HG03558 (cell line): ENCODE results near the gene NMNAT2.

ENCODE experiments used
- ATAC-seq: cut with Tn5 transposase; IDR thresholded peaks from one replicate; pipeline ENCODE4 v1.9.1; 2021; ENCODE audit warnings: moderate number of reproducible peaks; ENCODE audit not compliant: unreplicated experiment; ENCODE audit errors: extremely low read depth

Gene NMNAT2

DNA sequence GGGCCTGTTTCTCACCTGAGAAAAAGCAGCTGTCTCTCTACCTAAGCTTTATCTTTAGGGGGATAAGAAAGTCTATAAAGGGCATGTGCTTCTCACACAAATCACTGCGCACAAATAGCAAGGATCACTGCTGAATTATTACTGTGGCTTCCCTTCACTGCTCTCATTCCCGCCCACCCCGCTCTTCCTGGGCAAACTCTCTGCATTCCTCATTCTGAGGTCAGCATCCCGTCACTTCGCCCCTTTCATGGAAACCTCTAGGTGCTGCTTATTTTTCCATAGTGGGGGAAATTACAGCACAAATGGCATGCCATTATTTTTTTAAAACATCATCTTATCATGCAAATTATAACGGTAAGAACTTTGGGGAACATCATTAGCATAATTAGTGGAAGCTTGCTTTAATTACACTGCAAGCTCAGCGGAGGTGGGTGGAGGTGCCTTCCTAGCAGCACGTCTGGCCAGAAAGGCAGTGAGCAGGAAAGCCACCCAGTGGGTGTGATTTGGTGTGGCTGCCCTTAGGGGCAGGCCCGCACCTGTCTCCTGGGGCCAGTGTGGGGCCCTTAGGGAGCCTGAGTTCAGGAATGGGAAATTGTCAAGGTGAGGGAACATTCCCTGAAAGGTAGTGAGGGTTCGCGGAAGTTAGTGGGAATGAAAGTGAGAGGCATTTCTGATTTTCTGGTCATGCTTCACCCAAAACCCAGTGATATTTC, 126.2 kb downstream of the NMNAT2 start:
- ATAC-seq = no peak

DNA sequence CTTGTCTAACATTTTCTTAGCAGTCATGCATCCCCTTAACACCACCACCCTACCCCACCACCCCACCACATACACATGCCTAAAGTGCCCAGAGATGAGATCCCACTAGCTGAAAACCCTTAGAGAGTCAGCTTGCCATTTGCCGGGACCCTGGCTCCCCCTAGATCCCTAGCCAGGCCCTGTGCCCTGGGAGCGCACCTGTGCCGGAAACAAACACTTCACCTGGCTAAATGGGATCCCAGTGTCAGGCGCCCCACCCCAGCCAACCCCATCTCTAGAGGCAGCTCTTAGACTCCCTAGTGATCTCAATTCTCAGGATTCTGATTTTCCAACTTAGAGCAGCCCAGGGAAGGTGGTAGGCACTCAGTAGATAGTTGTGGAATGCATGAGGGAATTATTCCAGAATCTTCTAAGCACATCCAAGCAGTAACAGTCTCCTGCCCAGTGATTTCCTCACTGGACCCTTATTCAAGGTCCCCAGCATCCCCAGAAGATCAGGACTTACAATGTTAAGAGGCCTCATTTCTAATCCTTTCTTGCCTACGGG, 126.9 kb downstream of the NMNAT2 start:
- ATAC-seq = no peak

DNA sequence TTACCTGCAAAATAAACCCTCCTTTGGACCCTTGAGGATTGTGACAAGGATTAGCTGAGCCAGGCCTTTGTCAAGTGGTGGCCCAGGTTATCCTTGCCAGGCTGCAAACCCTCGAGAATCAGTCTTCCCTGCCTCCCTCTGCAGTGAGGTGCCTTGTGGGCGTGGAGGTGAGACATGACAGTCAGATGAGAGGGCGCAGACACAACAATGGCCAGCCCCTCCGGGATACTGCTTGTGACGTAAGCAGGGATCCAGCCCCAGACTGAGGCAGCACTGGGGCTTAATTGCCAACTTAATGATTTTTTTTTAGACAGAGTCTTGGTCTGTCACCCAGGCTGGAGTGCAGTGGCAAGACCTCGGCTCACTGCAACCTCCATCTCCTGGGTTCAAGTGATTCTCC, 127.6 kb downstream of the NMNAT2 start:
- no peak for ATAC-seq

DNA sequence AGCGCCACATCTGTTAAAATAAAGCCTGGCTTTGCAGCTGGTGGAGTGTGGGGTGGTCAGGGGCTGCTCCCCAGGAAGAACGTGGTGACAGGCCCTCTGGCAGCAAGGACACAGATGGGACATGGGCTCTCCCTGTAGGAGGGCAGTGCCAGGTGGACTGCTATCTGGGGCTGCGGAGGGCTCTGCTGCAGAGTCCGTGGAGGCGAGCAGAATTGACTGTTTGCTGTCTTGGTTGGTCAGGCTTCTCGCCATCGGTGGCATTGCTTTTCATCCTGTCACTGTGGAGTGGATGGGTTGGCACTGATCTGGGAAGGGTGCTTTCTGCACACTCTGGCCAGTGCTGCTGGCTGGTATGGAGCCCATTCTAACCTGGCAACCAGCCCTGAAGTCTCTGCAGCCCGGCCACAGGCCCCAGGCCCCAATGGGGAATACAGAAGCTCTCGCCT, 129.1 kb downstream of the NMNAT2 start:
- no peak for ATAC-seq

DNA sequence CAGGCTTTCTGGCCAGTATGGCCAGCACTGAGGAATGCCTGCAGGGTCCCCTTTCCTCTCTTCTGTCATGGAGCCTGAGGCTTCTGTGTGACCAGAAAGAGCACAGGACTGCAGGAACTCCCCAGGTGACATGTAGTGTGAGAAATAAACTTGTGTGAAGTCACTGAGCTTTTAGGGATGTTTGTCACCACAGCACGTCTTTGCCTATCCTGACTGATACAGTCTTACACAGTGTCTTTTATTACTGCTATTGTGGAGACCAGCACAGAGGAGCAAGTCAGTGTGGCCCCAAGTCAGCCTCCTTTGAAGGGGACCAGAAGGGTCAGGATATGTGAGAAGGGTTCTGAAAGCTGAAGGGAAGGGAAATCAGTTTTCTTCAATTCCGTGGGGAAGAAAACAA, 129.6 kb downstream of the NMNAT2 start:
- ATAC-seq = no peak

DNA sequence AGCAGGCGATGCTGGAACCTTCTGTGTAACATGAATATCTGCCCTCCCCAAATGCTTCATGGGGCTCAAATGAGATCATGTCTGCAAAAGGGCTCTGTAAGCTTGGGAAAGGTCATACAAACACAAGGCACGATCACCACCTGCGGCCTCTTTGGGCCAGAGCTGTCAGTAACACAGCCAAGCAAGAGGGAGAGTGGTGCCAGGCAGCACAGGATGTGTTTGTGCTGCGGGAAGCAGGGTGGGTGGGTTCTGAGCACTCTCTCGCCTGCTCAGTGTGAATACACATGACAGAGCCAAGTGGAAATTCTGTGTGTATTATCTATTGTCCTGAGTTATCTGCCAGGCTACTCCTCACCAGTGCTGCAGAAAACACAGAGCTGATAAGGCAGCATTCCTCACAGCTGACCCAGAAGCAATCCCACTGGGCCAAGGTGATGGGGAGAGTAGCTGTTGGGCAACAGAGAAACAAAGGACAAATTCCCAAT, 130.9 kb downstream of the NMNAT2 start:
- ATAC-seq = no peak

DNA sequence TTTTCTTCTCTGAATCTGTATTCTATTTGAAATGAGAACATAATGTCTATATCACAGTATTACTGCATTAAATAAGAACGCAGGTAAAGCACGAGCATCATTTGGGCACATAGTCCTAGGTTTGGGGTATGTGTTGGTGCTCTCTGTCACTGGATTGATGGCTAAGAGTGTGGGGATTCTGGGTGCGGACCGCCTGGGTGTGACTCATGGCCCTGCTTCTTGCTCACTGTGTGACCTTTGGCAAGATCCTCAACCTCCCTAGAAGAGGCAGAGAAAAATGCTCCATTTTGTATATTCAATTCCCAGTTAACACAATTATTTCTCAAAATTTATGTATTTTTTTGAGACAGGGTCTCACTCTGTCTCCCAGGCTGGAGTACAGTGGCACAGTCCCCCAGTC, 132.4 kb downstream of the NMNAT2 start:
- no peak for ATAC-seq

DNA sequence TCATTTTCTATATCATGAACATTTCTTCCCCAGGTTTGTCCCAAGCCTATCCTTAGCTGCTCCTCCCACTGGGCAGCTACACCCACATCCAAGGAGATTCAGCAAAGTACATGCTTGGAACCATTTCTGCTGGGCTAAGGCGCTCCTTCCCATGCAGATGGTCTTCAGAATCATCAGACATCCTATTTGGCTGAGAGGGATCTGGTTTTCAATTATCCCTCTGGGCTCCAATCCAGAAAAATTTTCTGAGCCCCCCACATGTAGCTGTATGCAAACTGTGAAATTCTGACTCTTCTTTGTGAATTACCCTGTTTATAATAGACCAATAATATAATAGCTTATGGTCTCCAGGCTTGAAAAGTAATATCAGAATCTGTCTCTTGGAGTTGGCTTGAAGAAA, 132.9 kb downstream of the NMNAT2 start:
- no peak for ATAC-seq

DNA sequence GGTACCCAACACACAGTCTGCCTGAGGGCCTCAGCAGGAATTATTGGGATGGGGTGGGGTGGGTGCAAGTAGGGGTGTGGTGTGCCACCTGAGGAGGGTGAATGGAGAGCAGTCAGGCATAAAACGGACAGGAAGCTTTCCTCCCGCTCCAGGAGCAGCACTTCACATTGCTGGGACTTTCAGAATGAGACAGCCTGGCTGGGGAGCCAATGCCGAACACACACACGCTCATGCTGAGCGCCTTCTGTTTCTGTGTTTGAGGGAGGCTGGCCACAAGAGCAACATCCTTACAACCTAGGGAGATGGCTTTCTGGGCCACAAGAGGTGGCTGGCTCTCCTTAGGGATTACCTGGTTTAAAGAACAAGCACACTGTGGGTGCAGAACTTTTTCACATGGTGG, 134.1 kb downstream of the NMNAT2 start:
- no peak for ATAC-seq

DNA sequence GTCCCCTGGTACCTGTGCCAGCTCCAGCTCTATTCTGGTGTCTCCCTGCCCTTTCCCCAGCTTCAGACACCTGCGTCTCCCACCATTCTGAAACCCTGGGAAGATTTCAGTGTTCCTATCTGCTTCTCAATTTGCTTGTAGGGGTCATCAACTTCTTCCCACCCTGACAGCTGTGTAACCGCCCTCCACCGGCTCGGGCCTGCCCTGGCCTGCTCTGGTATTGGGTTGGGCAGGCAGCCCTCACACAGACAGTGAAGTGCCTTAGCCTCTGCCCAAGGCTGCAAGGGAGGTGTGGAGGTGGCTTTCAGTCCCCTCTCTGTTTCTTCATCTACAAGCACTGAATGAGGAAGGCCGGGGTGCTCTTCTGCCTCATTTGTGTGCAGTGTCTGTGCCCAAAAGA, 134.9 kb downstream of the NMNAT2 start:
- no peak for ATAC-seq

DNA sequence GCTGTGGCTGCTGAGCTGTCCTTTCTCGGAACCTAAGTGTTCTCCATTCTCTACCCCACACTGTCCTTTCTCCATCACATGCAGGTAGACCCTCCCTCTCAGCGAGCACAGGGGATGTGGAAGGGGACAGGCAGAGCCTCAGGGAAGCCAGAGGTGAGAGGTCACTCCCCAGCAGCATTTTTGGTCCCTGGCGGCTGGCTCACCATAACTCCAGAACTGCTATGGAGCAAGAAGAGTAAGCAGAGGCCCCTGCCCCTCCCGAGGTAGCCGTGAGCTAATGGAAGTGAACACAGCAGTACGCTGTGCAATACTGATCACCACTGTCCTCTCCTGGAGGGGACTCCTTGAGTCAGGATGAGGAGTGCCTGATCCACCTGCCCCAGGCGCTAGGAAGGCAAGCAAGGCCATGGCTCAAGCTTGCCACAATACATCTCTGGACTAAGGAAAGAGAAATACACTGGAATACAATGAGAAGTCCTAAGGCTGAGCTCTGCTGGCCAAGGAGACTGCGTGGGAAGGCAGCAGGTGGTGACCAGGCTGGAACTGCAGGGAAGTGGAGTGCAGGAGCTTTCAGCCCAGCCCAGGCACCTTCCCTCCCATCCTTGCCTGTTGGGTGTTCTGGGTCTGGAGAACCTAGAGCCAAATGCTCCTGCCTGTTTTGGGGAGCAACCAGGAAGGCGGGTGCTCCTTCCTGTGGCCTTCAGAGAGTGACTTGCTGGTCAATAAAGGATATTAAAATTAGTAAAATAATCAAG, 135.9 kb downstream of the NMNAT2 start:
- ATAC-seq = no peak

DNA sequence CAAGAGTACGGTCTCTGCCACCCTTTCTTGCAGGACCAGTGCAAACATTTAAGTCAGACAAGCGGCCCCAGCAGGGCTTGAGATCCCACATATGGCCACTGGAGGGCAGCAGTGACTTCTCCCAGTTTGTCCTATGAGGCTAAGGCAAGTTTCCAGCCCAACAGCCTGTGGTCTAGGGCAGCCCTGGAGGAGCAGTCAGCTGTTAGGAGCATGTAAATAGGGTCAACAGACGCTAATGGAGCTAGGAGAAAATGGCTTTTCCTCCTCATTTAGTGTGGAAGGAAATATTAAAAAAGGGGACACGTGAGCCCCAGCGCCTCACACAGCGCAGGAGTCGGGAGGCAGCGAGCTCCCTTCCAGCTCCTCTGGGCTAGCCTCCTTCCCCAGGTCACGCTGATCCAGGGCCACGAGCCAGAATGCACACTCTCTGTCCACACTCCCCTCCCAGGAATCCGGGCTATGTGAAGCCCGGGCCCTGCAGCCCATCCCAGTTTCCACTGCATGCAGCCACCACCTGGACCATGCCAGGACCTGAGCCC, 136.6 kb downstream of the NMNAT2 start:
- no peak for ATAC-seq

DNA sequence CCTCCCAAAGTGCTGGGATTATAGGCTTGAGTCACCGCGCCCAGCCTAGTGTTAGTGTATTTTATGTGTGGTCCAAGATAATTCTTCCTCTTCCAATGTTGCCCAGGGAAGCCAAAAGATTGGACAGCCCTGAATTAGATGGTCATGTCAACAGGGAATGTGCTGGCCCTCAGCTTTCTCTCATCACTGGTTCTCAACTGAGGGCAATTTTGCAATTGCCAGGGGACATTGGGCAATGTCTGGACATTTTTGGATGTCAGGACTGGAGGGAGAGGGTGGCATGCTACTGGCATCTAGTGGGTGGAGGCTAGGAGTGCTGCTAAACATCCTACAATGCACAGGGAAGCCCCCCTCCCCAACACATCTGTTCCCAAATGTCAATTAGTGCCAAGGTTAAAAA, 137.1 kb downstream of the NMNAT2 start:
- ATAC-seq = no peak

DNA sequence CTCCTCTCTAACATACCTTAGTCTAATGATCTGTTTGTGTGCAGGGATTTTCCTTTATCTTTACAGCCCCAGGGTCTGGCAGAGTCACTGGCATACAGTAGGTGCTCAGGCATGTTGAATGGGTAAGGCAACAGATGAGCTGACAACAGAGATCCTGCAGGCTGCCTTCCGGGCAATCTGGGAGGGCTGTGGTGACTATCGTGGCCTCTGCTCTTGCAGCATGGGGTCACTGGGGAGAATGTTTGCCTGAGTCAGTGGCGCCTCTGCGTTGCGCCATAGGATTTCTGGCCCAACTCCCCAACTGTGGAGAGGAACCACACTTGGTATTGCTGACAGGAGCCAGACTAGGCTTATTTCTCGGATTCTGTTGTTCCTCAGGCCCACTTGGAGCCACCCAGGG, 138.3 kb downstream of the NMNAT2 start:
- no peak for ATAC-seq

DNA sequence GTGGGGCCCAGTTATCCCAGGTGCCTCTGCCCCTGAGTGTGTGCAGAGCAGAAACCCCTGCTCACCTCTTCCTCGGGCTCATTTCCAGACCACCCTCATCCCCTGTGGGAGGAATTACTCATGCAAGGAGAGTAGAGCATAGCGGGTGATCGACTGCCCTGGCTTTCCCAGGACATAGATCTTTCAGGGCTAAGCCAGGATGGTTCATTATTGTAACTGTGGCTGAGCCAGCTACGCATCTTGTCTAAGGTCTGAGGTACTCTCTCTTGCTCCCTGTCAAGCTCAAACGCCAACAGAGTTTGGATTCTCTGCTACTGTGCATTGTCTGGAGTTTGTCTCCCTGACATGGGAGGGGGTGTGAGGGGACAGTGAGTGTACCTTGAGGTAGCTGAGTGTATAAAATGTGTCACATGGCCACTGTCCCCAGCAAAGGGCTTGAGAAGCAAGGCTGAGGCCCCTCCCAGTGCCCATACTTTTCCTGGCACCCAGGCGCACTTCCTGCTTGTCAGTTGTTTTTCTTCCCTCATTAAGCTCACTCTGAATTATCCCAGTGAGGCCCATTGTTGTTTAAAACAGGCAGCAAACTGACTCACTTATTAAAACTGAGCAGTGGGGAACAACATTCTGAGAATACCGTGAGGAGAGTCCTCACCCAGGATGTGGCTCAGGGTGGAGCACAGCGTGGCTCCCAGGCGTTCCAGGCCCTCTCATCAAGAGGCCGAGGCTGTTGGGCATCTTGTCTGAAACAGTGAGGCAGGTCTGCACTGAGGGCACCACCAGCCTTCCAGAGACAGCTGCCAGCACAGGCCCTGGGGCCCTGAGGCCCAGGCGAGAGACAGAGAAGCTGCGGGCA, 139.2 kb downstream of the NMNAT2 start:
- ATAC-seq = no peak

DNA sequence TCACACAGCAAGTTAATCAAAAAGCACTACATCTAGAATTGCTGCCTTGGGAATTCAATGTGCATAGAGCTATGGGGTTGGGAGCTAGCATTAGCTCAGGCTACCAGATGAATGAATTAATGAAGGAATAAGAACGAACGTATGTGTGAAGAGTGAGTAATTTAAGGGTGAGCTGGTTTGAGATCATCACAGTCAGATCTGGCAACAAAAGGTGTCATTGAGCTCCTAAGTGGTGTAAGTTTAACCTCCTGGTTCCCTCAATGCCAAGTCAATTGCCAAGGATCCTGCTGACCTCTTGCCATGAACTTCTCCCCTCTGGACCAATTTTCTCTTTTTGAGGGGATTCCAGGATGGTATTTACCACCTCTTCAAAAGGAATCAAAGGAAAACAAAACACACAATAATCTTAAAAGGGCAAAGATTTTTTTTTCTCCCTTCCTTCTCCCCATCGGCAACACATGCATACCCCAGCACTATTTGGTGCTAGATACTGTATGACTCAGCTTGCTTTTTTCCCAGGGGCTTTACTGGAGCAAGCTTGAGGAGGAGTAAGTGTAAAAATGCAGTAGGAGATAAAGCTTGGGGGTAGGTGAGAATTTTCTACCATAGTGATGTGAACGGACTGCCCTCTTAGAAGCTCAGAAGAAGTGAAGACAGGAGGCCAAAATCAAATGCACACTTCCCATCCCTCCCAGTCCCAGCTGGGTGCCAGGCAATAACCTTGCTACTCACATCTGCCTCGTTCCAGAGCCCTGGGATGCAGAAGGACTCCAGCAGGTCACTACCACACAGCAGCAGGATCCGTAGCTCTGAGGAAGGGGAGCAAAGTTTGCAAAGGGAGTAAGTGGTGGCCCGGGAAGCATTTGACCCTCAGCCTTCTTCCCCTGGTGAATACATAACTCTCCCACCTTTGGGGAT, 140.1 kb downstream of the NMNAT2 start:
- no peak for ATAC-seq

DNA sequence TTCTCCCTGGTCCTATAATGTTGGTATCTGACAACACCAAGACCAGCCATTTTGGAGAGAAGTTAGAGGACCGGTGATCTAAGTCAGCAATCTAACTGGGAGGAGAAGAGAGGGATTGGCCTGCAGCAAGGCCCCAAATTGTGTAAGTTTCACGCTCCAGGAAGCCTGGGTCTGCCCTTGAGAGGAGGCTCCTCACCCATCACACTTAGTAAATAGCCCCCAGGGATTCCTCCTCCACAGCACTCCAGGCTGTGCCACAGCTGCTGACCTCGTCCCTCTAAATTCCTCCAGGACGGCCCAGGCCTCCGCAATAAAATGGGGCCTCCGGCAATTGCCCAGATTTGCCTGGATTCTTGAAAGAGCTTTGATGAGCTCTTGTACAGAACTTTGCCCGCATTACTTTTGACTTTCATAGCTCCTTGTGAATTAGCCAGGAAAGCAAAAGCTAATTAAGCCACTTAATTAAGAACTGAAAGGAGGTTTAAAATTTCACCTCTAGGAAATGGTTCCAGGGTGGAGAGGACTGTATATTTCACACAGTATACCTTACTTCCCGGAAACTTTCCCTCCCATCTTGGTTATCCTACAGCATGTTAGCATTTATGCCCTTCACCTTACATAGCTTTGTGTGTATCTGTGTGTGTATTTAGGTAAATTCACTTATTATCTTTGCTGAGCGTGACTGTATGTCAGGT, 141.6 kb downstream of the NMNAT2 start:
- ATAC-seq = no peak

DNA sequence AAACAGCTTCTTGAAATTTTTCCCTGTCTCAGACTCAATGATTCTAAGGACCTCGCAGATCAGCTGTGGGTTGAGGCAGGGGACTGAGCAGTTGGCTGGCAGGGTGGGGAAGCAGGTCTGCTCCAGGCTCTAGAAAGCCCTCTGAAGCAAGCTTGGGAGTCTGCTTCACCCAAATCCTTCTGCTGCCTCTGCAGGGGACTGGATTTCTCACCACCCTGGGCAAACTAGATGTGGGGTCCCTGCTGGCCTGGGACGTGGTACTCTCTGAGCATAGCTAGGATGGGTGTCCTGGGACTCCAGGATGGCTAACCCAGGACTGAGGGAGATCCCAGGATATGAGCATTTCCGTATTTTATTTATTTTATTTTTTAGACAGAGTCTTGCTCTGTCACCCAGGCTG, 142.9 kb downstream of the NMNAT2 start:
- ATAC-seq = no peak

DNA sequence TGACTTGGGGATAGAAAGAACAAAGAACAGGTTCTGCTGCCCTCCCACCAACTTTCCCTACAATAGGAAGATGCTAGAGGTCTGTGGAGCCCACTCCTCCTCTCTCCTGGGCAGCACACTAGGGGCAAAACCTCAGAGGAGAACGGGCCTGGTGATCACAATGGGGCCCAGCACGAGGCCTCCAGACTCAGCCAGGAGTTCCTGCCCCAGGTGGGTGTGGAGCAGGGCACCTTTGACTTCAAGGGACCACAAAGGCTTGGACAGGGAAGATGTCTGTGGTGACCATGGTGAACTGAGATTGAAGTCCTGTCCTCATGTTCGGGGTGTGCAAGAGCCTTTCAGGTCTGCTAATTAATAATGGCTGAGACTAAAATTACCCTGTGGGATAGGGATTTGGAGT, 143.3 kb downstream of the NMNAT2 start:
- no peak for ATAC-seq
